T-helper 1 cell (primary cell): ENCODE results near the gene CSK.

Experiments used
- DNase-seq, 5 donors: peaks; one replicate each; pipeline ENCODE4 v3.0.0-alpha.2; 2012 to 2020

Gene CSK

DNA sequence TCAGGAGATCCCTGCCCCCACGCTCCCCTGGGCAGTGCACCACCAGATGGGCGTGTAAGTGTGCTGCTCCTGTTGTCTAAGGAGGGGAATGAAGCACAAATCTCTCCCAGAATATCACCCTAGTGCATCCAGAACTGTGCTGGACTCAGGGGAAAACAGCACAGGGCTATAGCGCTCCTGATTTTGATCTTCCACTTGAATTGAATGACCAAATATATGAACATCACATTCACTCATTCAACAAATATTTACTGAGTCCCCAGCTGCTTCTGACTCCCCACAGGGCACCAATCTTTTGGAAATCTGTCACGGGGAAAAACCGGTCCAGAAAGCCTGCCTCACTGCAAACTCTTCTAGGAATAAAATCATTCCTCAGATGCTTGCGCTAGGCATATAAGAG is 47.0 kb downstream of the CSK start:
- no peak for DNase-seq

GRCh38 chr15:74829486-74829885 is 47.6 kb downstream of the CSK start:
- DNase-seq, result no peak

DNA sequence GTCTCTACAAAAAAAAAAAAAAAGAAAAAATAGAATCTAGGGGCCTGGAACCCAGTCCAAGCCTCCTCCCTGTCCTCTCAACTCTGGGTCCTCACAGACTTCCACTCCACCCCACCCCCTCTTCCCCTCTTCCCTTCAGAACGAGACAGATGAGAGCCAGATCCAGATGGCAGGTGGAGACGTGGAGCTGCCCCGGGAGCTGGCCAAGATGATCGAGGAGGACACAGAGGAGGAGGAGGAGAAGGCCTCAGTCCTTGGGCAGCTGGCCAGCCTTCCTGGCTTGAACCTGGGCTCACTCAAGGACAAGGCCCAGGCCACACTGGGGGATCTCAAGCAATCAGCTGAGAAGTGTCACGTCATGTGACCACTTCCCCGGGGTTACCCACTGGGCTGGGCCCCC is 48.1 kb downstream of the CSK start:
- no peak for DNase-seq

DNA sequence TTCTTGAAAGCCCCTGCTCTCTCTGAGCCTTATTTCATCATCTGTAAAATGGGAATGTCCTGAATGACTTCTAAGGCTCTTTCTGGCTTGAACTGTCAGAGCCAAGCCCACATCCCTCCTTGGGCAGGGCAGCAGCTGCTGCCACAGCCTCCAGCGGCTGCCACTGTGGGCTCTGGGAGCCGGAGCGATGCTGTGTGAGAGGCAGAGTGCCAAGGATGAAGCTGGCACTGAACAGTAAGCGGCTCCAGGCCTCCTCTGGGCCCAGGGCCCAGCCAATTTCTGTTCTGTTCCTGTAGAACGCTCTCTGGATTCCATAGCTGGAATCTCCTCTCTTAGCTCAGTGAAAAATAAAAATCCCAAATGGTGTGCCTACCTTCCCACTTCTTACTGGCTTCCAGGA is 49.0 kb downstream of the CSK start:
- DNase-seq, result no peak

DNA sequence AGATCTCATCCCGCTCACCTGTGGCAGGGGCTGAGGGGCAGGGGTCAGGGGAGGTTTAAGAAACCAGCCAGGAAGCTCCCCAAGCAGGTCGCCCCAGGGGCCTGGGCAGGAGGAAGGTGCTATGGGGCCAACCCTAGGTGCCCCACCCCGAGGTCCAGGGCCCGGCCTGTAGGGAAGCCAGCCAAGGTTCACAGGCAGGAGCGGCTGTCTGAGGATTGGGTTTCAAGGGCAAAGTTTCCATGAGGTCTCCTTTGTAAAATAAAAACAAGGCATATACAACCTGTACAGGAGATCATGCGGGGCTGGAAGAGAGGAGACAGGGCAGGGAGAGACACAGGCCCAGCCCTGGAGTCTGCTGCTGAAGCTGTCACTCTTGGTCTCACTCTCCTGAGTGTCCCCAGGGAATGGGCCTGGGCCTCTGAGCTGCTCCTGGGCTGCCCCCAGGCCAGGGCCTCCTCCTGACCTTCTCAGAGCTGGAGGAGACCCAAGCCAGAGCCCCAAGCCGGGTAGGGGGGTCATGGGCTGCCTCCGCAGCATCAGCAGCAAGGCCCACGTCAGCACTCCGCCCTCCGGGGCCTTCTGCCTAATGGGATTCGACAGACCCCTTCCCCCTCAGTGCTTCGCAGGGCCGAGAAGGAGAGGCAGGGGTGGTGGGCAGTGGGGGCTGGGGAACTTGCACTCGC is 50.1 kb downstream of the CSK start:
- no peak for DNase-seq

- DNase-seq, result no peak
Observed at GRCh38 chr15:74832826-74833225, 50.9 kb downstream of the CSK start.

GRCh38 chr15:74833376-74834107 is 51.7 kb downstream of the CSK start:
- no peak for DNase-seq

DNA sequence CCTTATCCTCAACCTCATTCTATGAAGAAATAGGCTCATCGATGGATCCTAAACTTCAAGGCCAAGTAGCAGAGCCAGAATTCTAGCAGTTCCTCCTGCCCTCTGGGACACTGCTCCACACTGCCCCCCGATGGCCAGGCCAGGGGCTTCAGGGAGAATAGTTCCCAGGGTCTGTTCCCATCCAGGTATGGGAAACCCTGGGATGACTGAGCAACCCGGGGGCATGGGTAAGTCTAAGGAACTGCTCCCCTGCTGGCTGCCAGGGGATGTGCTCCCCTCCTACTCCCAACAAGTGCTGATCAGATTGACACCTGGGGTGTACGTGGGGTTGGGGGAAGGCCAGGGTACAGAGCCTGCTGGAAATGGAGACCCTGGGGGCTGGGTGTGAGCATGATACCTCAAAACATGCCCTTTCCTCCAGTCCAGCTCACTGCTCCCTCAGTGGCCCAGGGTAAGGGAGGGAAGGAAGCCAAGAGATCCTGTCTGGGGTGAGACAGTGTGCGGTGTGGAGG is 53.5 kb downstream of the CSK start:
- no peak for DNase-seq

- no peak for DNase-seq
Observed at GRCh38 chr15:74836846-74837245, 55.0 kb downstream of the CSK start.

DNA sequence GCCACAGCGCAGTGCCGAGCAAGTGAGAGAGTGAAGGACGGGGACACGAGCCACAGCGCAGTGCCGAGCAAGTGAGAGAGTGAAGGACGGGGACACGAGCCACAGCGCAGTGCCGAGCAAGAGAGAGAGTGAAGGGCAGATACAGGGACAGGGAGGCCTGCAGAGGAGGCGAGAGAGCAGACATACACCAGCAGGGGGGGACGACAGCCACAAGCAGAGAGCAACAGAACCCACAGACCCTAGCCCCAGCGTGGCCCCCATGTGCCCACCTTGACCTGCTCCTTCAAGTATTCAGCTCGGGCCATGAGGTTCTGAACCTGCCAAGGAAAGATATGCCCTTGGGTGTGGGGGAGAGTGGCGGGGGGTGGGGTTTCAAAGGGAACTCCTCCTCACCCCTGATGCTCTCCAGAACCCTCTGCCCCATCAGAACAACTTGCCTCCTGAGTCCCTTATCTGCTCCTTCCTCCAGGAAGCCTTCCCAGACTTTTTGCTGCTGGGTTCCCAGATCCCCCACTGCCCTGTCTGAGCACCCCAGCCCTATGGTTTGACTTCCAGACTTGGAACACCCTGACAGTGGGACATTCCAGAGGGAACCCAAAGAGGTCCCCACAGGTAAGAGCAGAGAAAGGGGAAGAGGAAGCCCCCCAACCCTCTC is 55.7 kb downstream of the CSK start:
- DNase-seq, result no peak

DNA sequence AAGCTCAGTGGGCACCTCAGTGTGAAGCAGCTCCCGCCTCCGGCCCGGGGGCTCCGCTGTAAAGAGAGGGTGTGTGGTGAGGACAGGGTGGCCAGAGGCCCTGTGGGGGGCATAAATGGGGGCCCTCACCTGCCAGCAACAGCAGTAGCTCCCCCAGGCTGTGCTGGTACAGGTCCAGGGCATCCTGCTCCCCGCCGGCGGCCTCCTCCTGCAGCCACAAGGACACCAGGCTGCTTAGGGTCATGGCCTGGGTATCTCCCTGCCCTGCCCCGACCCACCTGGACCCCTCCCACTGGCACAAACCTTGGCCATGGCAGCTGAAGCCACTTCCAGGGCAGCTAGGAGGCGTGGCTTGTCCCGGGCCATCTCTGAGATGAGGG is 56.2 kb downstream of the CSK start:
- no peak for DNase-seq

DNA sequence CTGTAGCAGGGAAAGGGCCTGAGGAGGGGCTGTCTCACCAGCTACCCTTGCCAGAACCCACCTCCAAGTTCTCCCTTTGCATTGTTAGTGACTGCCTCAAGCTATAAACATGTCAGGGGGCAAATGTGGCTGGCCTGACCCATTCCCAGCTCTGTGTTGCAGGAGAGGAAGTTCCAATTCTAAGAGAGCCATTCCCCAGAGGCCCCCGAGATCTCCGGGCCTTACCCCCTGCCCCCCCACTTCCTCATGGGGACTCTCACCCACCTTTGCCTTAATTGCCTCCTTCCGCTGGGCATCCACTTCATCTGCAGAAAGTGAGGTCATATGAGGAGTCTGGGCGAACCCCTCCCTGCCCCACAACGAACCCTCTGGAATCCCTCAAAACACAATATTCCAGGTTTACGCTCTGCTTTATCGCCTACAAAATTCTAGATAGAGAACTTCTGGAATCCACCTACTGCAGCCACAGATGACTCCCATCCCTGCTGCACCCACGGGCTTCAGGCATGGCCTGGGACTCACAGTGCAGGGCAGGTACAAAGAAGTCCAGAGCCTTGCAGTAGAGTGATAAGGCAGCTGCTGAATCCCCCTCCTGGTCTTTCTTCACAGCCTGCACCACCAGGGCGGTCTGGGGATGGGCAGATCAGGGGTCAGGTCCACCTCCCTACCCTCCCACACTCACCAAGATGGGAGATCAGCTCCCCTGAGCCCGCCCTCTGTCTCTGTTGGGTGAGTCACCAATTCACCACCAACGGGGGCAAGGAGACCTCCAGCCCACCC is 57.1 kb downstream of the CSK start:
- DNase-seq, result no peak

DNA sequence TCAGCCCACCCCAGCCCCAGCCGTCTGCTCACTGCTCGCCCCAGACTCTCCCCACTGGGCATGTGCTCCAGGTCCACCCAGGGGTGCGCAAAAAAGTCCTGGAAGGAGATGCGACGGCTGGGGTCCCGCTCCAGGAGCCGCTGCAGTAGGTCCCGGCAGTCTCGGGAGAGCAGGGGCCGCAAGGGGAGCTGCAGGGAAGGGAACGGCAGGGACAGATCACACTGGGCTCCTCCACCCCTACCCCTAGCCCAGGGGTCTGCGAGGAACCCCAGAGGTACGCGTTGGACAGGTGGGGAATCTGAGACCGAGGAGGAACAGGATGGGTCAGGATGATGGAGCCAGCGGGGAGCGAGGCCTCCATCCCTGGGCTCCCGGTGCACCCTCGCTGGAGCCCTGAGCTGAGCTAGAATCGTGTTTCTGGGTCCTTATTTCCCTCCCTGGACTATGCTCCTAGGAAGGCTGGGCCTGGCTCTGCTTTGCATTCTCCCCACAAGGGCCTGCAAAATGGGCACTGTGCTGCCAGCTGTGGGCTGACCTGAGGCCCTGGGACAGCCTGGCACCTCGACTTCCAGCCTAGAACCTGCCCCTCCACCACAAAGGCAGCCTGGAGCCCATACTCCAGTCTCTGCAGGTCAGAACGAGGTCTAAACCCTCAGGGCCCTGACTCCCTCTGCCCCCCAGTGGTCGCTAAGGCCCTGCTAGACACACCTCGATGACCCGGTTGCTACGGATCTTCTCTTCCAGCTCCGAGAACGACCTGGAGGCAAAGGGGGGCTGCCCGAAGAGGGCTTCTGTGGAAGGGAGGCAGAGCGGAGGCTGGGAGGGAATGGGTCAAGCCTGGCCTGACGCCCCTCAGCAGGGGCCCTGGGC is 57.9 kb downstream of the CSK start:
- no peak for DNase-seq

- no peak for DNase-seq
Observed at GRCh38 chr15:74840851-74841775, 59.2 kb downstream of the CSK start.

DNA sequence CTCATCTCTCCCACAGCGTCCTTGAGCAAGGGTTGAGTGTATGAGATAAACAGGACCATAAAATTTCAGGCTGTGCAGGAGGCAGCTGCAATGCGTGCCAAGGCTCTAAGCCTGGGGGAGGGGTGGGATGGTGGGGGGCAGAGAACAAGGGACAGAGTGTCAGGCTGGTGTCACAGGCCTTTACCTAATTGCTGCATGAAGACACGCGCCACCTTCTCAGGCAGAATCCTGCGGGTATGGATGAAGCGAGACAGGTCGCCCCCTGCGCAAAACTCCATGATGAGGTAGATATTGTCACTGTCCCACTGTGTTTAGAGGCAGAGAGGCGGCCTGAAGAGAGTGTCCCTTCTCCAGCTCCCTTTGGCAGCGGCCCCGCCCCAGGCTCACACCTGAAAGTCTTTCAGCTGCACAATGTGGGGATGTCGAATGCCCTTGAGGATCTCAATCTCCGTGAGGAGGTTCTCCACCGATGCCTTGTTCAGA is 60.1 kb downstream of the CSK start:
- no peak for DNase-seq

- DNase-seq, result peak; percentile 87 to 94 (median 89)
Observed at GRCh38 chr15:74842581-74843444, 60.9 kb downstream of the CSK start, which contains the start of gene ULK3. ULK3 (minus strand) TSS chr15:74843156; CDS start chr15:74843105, 51 bp downstream.

- no peak for DNase-seq
Observed at GRCh38 chr15:74843445-74843828, 61.6 kb downstream of the CSK start.

DNA sequence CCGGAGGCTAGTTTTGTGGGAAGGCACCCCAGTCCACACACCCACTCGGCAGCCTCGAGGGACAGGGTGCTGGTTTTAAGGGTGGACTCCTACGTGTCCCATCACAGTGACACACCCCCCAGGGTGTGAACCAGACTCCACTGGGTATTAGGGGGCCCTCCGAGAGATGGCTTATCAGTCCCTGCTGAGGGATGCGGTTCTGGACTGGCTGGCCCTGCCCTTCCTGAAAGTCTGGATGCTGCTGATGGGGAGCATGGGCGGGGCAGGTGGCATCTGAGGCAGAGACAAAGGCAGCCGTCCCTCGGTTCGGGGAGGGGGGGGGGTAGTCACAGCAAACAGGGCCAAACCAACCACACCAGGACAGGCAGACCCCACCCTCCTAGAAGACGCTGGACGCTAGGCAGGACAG is 62.0 kb downstream of the CSK start:
- DNase-seq, result no peak
